Activated B cell treated with CpG ODN at 0.5 μM for 24 hours (primary cell): ENCODE results near the gene TCF7. TPM values are rescaled to one million over a fixed set of nuclear protein-coding genes. Genes with fewer than 3 reads are reported as not detected.

ENCODE experiments used
- ATAC-seq: fragments of 200-7000 bp; cut with Tn5 transposase; one replicate; pipeline ENCODE4 v1.10.0; 2021; ENCODE audit warnings: low read depth, mild to moderate bottlenecking, moderate library complexity
- CTCF ChIA-PET: fragments of 350-600 bp; sonication (Branson Sonifier 250); formaldehyde crosslinking; loops from one replicate; lab custom pipeline; 2021; ENCODE audit warnings: antibody characterized with exemption; lab: Charles Lee
- POLR2A ChIA-PET: fragments of 350-600 bp; sonication (Branson Sonifier 250); formaldehyde crosslinking; loops from one replicate; lab custom pipeline; 2021; ENCODE audit warnings: antibody characterized with exemption; lab: Charles Lee
- DNase-seq: peaks from one replicate; pipeline ENCODE4 v3.0.0; 2022
- H3K27ac Mint-ChIP-seq: one replicate; pipeline ENCODE4 v1.8.0; 2020; ENCODE audit warnings: mixed read lengths
- H3K27me3 Mint-ChIP-seq: one replicate; pipeline ENCODE4 v1.8.0; 2021; ENCODE audit warnings: mixed read lengths
- H3K36me3 Mint-ChIP-seq: one replicate; pipeline ENCODE4 v1.8.0; 2021; ENCODE audit warnings: low read depth, mixed read lengths
- H3K4me1 Mint-ChIP-seq: one replicate; pipeline ENCODE4 v1.8.0; 2021; ENCODE audit warnings: mixed read lengths
- H3K4me3 Mint-ChIP-seq: one replicate; pipeline ENCODE4 v1.8.0; 2020; ENCODE audit warnings: mild to moderate bottlenecking, mixed read lengths
- H3K9me3 Mint-ChIP-seq: one replicate; pipeline ENCODE4 v1.8.0; 2020; ENCODE audit warnings: mixed read lengths
- CTCF ChIP-seq: fragments of 200-600 bp; IDR thresholded peaks from one replicate; pipeline ENCODE4 v1.8.0; 2022; ENCODE audit warnings: antibody characterized with exemption, mild to moderate bottlenecking
- intact Hi-C: fragments of 100-400 bp; cut with micrococcal nuclease; formaldehyde crosslinking; loops from one replicate; pipeline ENCODE4 v1.15.1; 2024
- total RNA-seq: library from RNA; stranded (reverse); gene quantifications from 2 replicates; pipeline ENCODE4 v1.2.3, GENCODE V29; 2022

The TCF7 gene
- total RNA-seq, 1 donor from 2014 or later = 15.8 TPM

GRCh38 chr5:134189031-134189430 lies 74.5 kb downstream of the TCF7 start:
- H3K27ac Mint-ChIP-seq = no peak overlapping the region
- H3K4me1 Mint-ChIP-seq = peaks cover 3% of the 10 kb centered on the region
- no peaks in the 10 kb centered on the region for H3K9me3 Mint-ChIP-seq
- CTCF ChIA-PET = interaction anchor here (0.6 to 8.3 kb wide), 2 partner anchors 33 to 101 kb away, joined by 3 to 105 read pairs; no protein-coding TSS in a partner anchor
- ATAC-seq = no peak
- intact Hi-C loops = no loop called here
- POLR2A ChIA-PET = interaction anchor here (1.2 to 2.8 kb wide), 2 partner anchors 12 to 37 kb away, joined by 3 to 12 read pairs; partner anchors contain the start of genes PPP2CA and SKP1
- no peak for DNase-seq
- peaks cover 2% of the 10 kb centered on the region for H3K36me3 Mint-ChIP-seq
- TF ChIP-seq CTCF = no peak
- H3K4me3 Mint-ChIP-seq = no peak overlapping the region
- no peaks in the 10 kb centered on the region for H3K27me3 Mint-ChIP-seq

GRCh38 chr5:134195666-134196065 lies 81.2 kb downstream of the TCF7 start:
- Mint-ChIP-seq H3K4me1 (no peaks in the 10 kb centered on the region), H3K4me3 (no peak overlapping the region), H3K27me3 (no peaks in the 10 kb centered on the region), H3K36me3 (peaks cover 59% of the 10 kb centered on the region), H3K9me3 (no peaks in the 10 kb centered on the region), H3K27ac (no peak overlapping the region)
- no peak for TF ChIP-seq CTCF
- ATAC-seq (no peak), DNase-seq (no peak)
- ChIA-PET POLR2A (interaction anchor here (1.0 kb wide), 1 partner anchor 19 kb away, joined by 4 read pairs; the partner anchor contains the start of gene SKP1), CTCF (interaction anchor here (1.3 kb wide), 1 partner anchor 94 kb away, joined by 3 read pairs; no protein-coding TSS in a partner anchor)
- intact Hi-C loops = no loop called here

Other genes starting within 250 kb of the TCF7 start
- gene C5orf15, start 146.1 kb upstream of the TCF7 start, total RNA-seq = 25.5 and 25.7 TPM in 2 replicates
- 158 and 164 TPM in 2 replicates for gene VDAC1, start 109.7 kb upstream of the TCF7 start, total RNA-seq
- gene SKP1, start 62.3 kb downstream of the TCF7 start, total RNA-seq = 193 and 211 TPM in 2 replicates
- gene PPP2CA, start 111.4 kb downstream of the TCF7 start, total RNA-seq = 103 and 118 TPM in 2 replicates